ENCODE data around the gene UPF3B.
"Not testable (repeated sequence)": the region's sequence is repeated elsewhere in the genome, so short reads cannot be mapped to it uniquely, and the experiment has no call there.

The UPF3B gene

DNA sequence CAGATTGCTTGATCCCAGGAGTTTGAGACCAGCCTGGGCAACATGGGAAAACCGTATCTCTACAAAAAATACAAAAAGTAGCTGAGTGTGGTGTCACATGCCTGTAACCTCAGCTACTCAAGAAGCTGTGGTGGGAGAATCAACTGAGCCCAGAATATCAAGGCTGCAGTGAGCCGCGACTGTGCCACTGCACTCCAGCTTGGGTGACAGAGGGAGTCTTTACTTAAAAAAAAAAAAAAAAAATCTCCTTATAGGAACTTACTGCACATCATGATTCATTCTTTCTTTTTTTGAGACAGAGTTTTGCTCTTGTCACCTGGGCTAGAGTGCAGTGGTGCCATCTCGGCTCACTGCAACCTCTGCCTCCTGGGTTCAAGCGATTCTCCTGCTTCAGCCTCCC lies 24.3 kb downstream of the UPF3B start:
- Mint-ChIP-seq H3K9me3 (peaks cover 12% of the 10 kb centered on the region), H3K4me1 (no peaks in the 10 kb centered on the region)

DNA sequence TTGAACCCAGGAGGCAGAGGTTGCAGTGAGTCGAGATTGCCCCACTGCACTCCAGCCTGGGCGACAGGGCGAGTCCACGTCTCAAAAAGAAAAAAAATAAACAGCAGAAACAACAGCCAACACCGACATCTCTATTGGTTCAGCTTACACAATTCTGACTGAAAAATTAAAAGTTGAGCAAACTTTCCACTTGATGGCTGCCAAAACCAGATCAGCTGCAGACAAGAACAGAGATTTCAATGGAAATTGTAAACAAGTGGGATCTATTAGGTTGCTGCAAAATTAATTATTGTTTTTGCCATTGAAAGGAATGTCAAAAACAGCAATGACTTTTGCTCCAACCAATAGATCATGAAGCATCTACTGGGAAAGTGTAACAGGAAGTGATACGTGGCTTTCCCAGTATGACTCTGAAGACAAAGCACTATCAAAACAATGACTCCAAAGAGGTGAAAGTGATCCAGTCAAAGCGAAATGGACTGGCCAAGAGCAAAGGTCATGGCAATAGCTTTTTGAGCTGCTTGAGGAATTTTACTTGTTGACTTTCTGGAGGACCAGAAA lies 26.3 kb downstream of the UPF3B start:
- Mint-ChIP-seq H3K27me3 (ENCODE audit: low read depth) (no peaks in the 10 kb centered on the region), H3K4me1 (no peaks in the 10 kb centered on the region), H3K4me3 (no peak overlapping the region), H3K9me3 (peaks cover 15% of the 10 kb centered on the region), H3K27ac (no peak overlapping the region), H3K36me3 (ENCODE audit: low read depth) (peaks cover 27% of the 10 kb centered on the region)
- TF ChIP-seq, protein P1, sequence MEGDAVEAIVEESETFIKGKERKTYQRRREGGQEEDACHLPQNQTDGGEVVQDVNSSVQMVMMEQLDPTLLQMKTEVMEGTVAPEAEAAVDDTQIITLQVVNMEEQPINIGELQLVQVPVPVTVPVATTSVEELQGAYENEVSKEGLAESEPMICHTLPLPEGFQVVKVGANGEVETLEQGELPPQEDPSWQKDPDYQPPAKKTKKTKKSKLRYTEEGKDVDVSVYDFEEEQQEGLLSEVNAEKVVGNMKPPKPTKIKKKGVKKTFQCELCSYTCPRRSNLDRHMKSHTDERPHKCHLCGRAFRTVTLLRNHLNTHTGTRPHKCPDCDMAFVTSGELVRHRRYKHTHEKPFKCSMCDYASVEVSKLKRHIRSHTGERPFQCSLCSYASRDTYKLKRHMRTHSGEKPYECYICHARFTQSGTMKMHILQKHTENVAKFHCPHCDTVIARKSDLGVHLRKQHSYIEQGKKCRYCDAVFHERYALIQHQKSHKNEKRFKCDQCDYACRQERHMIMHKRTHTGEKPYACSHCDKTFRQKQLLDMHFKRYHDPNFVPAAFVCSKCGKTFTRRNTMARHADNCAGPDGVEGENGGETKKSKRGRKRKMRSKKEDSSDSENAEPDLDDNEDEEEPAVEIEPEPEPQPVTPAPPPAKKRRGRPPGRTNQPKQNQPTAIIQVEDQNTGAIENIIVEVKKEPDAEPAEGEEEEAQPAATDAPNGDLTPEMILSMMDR (IDR thresholded peaks at IDR 0.05; ENCODE audit: unreplicated experiment in 3 of 3), result no peak

More for the DNA sequence above, 24.3 kb downstream of the UPF3B start:
- Mint-ChIP-seq H3K27me3 (ENCODE audit: low read depth) (no peaks in the 10 kb centered on the region), H3K36me3 (ENCODE audit: low read depth) (peaks cover 33% of the 10 kb centered on the region), H3K4me3 (no peak overlapping the region), H3K27ac (no peak overlapping the region)
- TF ChIP-seq, protein P1 (IDR thresholded peaks at IDR 0.05; ENCODE audit: unreplicated experiment in 3 of 3), result no peak

DNA sequence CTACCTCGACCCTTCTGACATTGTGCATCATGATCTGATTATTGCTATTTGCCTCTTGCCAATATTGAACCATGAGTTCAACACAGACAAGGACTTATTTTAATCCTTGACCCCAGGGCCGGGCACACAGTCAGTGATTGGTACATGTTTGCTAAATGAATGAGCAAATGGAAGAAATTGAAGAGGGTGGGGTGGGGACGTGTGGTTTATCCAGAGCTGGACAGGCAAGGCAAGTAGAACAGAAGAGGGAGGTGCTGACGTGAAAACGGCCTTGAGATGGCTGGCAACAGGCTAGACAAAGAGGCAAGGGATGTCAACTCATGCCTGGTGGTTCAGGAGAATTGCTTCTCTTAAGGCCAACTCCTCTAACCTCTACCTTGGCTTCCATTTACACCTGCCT lies 28.5 kb downstream of the UPF3B start:
- H3K4me1 Mint-ChIP-seq; H3K27ac Mint-ChIP-seq; H3K9me3 Mint-ChIP-seq; H3K36me3 Mint-ChIP-seq (ENCODE audit: low read depth); H3K27me3 Mint-ChIP-seq (ENCODE audit: low read depth); H3K4me3 Mint-ChIP-seq: not testable (repeated sequence)

DNA sequence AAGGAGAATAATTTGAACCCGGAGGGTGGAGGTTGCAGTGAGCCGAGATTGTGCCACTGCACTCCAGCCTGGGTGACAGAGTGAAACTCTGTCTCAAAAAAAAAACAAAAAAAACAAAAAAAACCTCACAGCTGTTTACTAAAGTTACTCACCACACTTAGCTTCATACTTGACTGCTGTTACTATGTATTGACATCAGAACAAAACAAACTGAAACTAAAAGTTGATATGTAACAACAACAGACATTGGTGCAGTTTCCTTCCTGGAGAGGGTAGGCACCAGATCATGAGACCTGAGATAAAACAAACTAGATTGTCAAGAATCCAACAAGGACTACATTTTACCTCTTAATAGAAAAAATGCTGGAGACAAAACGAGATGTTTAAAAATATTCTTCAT lies 31.1 kb downstream of the UPF3B start:
- peaks cover 14% of the 10 kb centered on the region for H3K9me3 Mint-ChIP-seq
- not testable (repeated sequence) for H3K4me3 Mint-ChIP-seq; H3K36me3 Mint-ChIP-seq (ENCODE audit: low read depth); H3K27me3 Mint-ChIP-seq (ENCODE audit: low read depth); H3K4me1 Mint-ChIP-seq; H3K27ac Mint-ChIP-seq

DNA sequence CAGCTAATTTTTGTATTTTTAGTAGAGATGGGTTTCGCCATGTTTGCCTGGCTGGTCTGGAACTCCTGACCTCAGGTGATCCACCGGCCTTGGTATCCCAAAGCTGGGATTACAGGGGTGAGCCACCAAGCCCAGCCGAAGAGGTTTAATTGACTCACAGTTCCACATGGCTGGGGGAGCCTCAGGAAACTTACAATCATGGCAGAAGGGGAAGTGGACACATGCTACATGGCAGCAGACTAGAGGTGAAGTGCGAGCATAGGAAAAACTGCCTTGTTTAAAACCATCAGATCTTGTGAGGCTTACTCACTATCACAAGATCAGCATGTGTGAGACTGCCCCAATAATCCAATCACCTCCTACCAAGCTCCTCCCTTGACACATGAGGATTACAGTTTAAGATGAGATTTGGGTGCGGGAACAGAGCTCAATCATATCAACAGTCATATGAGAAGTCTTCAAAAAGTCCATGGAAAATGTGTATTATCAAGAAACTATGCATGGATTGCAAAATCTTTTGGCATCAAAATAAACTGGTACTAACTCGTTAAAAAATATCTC lies 35.6 kb downstream of the UPF3B start:
- Mint-ChIP-seq H3K27me3 (ENCODE audit: low read depth) (no peaks in the 10 kb centered on the region), H3K27ac (no peak overlapping the region), H3K36me3 (ENCODE audit: low read depth) (no peaks in the 10 kb centered on the region), H3K4me1 (no peaks in the 10 kb centered on the region), H3K9me3 (peaks cover 11% of the 10 kb centered on the region), H3K4me3 (no peak overlapping the region)
- TF ChIP-seq, protein P1 (IDR thresholded peaks at IDR 0.05; ENCODE audit: unreplicated experiment in 3 of 3), result no peak

DNA sequence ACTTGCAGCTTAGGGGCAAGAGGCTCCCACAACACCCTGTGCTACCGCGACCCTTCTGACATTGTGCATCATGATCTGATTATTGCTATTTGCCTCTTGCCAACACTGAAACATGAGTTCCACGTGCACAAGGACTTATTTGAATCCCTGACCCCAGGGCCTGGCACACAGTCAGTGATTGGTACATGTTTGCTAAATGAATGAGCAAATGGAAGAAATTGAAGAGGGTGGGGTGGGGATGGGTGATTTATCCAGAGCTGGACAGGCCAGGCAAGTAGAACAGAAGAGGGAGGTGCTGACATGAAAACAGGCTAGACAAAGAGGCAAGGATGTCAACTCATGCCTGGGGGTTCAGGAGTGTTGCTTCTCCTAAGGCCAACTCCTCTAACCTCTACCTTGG lies 36.5 kb downstream of the UPF3B start:
- no peaks in the 10 kb centered on the region for H3K4me1 Mint-ChIP-seq
- TF ChIP-seq, protein P1 (IDR thresholded peaks at IDR 0.05; ENCODE audit: unreplicated experiment in 3 of 3), result no peak
- no peaks in the 10 kb centered on the region for H3K27me3 Mint-ChIP-seq (ENCODE audit: low read depth)
- H3K36me3 Mint-ChIP-seq (ENCODE audit: low read depth), result no peaks in the 10 kb centered on the region
- peaks cover 11% of the 10 kb centered on the region for H3K9me3 Mint-ChIP-seq
- H3K27ac Mint-ChIP-seq, result no peak overlapping the region
- H3K4me3 Mint-ChIP-seq, result no peak overlapping the region

DNA sequence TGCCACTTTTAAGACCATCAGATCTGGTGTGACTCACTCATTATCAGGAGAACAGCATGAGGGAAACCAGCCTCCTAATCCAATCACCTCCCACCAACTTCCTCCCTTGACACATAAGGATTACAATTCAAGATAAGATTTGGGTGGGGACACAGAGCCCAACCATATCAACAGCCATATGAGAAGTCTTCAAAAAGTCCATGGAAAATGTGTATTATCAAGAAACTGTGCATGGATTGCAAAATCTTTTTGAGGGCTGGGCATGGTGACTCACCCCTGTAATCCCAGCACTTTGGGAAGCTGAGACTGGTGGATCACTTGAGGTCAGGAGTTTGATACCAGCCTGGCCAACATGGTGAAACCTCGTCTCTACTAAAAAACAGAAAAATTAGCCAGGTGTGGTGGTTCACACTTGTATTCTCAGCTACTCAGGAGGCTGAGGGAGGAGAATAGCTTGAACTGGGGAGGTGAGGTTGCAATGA lies 43.5 kb downstream of the UPF3B start:
- H3K9me3 Mint-ChIP-seq, result peaks cover 24% of the 10 kb centered on the region
- H3K27me3 Mint-ChIP-seq (ENCODE audit: low read depth), result no peaks in the 10 kb centered on the region
- H3K36me3 Mint-ChIP-seq (ENCODE audit: low read depth), result no peaks in the 10 kb centered on the region
- TF ChIP-seq, protein P1 (IDR thresholded peaks at IDR 0.05; ENCODE audit: unreplicated experiment in 3 of 3), result no peak
- H3K27ac Mint-ChIP-seq, result no peak overlapping the region
- H3K4me1 Mint-ChIP-seq, result no peaks in the 10 kb centered on the region
- no peak overlapping the region for H3K4me3 Mint-ChIP-seq

DNA sequence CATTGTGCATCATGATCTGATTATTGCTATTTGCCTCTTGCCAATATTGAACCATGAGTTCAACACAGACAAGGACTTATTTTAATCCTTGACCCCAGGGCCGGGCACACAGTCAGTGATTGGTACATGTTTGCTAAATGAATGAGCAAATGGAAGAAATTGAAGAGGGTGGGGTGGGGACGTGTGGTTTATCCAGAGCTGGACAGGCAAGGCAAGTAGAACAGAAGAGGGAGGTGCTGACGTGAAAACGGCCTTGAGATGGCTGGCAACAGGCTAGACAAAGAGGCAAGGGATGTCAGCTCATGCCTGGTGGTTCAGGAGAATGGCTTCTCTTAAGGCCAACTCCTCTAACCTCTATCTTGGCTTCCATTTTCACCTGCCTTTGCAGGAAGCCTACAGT lies 44.3 kb downstream of the UPF3B start:
- peaks cover 24% of the 10 kb centered on the region for H3K9me3 Mint-ChIP-seq
- H3K4me1 Mint-ChIP-seq, result not testable (repeated sequence)

More for the DNA sequence above, 44.3 kb downstream of the UPF3B start:
- not testable (repeated sequence) for H3K36me3 Mint-ChIP-seq (ENCODE audit: low read depth); H3K27ac Mint-ChIP-seq; H3K4me3 Mint-ChIP-seq; H3K27me3 Mint-ChIP-seq (ENCODE audit: low read depth)

Measured in nephron (organoid).